ENCODE measurements around the gene CCNT2. TPM values are rescaled to one million over a fixed set of nuclear protein-coding genes. Genes with fewer than 3 reads are reported as not detected.

CCNT2 gene
- polyA plus RNA-seq, 1 donor (not counting 4 experiments of a cell fraction or from before 2014, with no cell fraction given) = 20.9 TPM

DNA sequence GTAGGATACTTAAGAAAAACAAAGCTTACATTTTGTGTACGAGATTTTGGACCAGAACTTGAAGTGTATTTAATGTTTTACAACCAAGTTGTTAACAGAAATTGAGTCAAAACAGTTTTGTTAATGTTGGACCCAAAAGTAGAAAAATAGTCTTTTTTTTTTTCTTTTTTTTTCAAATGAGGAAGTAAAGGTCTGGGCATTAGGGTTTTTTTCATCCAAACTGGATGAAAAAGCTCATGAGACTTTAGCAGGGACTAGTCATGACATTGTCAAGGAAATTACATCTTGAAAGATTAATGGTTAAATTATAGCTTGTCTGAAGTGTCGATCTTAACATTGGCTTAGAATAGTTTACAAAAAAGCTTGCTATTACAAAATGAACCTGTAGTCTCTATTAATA lies 32.3 kb downstream of the CCNT2 start:
- dilution Hi-C loops (cut with MboI; ENCODE audit: extremely low pct_ligation_motif_present, low sequenced_read_pairs) = no loop called here
- H3K9me3 ChIP-seq (ENCODE audit: control insufficient read depth, low read depth, low read length) = no peaks in the 10 kb centered on the region
- H3K9ac ChIP-seq (ENCODE audit: control insufficient read depth, extremely low read depth, insufficient read depth, low read length) = no peak overlapping the region
- no peaks in the 10 kb centered on the region for H3K4me1 ChIP-seq (ENCODE audit: control insufficient read depth, extremely low read depth, insufficient read depth, low read length)
- no peak for FAIRE-seq
- H3K9me1 ChIP-seq (ENCODE audit: control insufficient read depth, extremely low read depth, insufficient read depth, low read length) = no peaks in the 10 kb centered on the region
- no peaks in the 10 kb centered on the region for H3K27me3 ChIP-seq (ENCODE audit: control insufficient read depth, extremely low read depth, insufficient read depth, low read length)
- peaks cover 5% of the 10 kb centered on the region for H3K79me2 ChIP-seq (ENCODE audit: control insufficient read depth, insufficient read depth, low read length)
- no peak overlapping the region for H3K4me2 ChIP-seq (ENCODE audit: control insufficient read depth, extremely low read depth, insufficient read depth, low read depth, low read length)
- H2AFZ ChIP-seq (ENCODE audit: control insufficient read depth, low read length) = no peak overlapping the region
- no peak overlapping the region for H3K27ac ChIP-seq (ENCODE audit: control insufficient read depth, insufficient read depth, low read length)
- no peak overlapping the region for H3K4me3 ChIP-seq (ENCODE audit: control insufficient read depth in 2 of 3, extremely low read depth in 1 of 3, insufficient read depth in 2 of 3, low read depth in 1 of 3, low read length in 3 of 3)
- TF ChIP-seq EZH2 (IDR thresholded peaks at IDR 0.05; ENCODE audit: low read length) = no peak
- TF ChIP-seq, protein P1, sequence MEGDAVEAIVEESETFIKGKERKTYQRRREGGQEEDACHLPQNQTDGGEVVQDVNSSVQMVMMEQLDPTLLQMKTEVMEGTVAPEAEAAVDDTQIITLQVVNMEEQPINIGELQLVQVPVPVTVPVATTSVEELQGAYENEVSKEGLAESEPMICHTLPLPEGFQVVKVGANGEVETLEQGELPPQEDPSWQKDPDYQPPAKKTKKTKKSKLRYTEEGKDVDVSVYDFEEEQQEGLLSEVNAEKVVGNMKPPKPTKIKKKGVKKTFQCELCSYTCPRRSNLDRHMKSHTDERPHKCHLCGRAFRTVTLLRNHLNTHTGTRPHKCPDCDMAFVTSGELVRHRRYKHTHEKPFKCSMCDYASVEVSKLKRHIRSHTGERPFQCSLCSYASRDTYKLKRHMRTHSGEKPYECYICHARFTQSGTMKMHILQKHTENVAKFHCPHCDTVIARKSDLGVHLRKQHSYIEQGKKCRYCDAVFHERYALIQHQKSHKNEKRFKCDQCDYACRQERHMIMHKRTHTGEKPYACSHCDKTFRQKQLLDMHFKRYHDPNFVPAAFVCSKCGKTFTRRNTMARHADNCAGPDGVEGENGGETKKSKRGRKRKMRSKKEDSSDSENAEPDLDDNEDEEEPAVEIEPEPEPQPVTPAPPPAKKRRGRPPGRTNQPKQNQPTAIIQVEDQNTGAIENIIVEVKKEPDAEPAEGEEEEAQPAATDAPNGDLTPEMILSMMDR (optimal IDR thresholded peaks at IDR 0.05 in 1 of 3, IDR thresholded peaks at IDR 0.05 in 1 of 3, conservative IDR thresholded peaks at IDR 0.05 in 1 of 3; ENCODE audit: extremely low read depth in 1 of 3, insufficient read depth in 2 of 3, low read length in 3 of 3) = no peak
- peaks cover 11 to 24% of the 10 kb centered on the region in 2 experiments for H3K36me3 ChIP-seq (ENCODE audit: control insufficient read depth in 2 of 2, extremely low read depth in 1 of 2, insufficient read depth in 2 of 2, low read length in 2 of 2)
- no peaks in the 10 kb centered on the region for H4K20me1 ChIP-seq (ENCODE audit: control insufficient read depth, extremely low read depth, insufficient read depth, low read length)
- no peak for DNase-seq (ENCODE audit: low read depth, low spot score)

DNA sequence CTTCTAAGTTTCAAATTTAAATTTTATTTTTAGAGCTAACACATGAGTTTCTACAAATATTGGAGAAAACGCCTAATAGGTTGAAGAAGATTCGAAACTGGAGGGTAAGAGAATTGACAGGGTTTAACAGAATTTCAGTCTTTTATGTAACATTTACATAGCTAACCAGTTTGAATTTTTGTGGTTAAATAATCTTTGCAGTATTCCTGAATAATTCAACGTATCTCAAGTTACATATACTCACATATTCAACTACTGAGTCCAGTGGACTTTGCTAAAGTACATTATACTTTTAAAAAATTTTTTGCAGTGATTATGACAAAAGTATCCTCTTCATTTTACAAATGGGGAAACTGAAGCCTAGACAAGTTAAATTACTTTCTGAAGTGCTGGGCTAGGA lies 34.0 kb downstream of the CCNT2 start:
- Histone ChIP-seq H3K9me3 (ENCODE audit: control insufficient read depth, low read depth, low read length) (no peaks in the 10 kb centered on the region), H3K9me1 (ENCODE audit: control insufficient read depth, extremely low read depth, insufficient read depth, low read length) (no peaks in the 10 kb centered on the region), H3K4me1 (ENCODE audit: control insufficient read depth, extremely low read depth, insufficient read depth, low read length) (no peaks in the 10 kb centered on the region), H3K79me2 (ENCODE audit: control insufficient read depth, insufficient read depth, low read length) (peaks cover 2% of the 10 kb centered on the region), H3K36me3 (ENCODE audit: control insufficient read depth in 2 of 2, extremely low read depth in 1 of 2, insufficient read depth in 2 of 2, low read length in 2 of 2) (peaks cover 11 to 23% of the 10 kb centered on the region in 2 experiments), H3K9ac (ENCODE audit: control insufficient read depth, extremely low read depth, insufficient read depth, low read length) (no peak overlapping the region), H3K27ac (ENCODE audit: control insufficient read depth, insufficient read depth, low read length) (no peak overlapping the region), H2AFZ (ENCODE audit: control insufficient read depth, low read length) (no peak overlapping the region), H3K27me3 (ENCODE audit: control insufficient read depth, extremely low read depth, insufficient read depth, low read length) (no peaks in the 10 kb centered on the region), H3K4me2 (ENCODE audit: control insufficient read depth, extremely low read depth, insufficient read depth, low read depth, low read length) (no peak overlapping the region), H3K4me3 (ENCODE audit: control insufficient read depth in 2 of 3, extremely low read depth in 1 of 3, insufficient read depth in 2 of 3, low read depth in 1 of 3, low read length in 3 of 3) (no peak overlapping the region), H4K20me1 (ENCODE audit: control insufficient read depth, extremely low read depth, insufficient read depth, low read length) (no peaks in the 10 kb centered on the region)
- no peak for TF ChIP-seq EZH2 (IDR thresholded peaks at IDR 0.05; ENCODE audit: low read length)
- TF ChIP-seq, protein P1 (optimal IDR thresholded peaks at IDR 0.05 in 1 of 3, IDR thresholded peaks at IDR 0.05 in 1 of 3, conservative IDR thresholded peaks at IDR 0.05 in 1 of 3; ENCODE audit: extremely low read depth in 1 of 3, insufficient read depth in 2 of 3, low read length in 3 of 3) = no peak
- FAIRE-seq = no peak
- no peak for DNase-seq (ENCODE audit: low read depth, low spot score)
- dilution Hi-C loops (cut with MboI; ENCODE audit: extremely low pct_ligation_motif_present, low sequenced_read_pairs) = no loop called here

All from keratinocyte (primary cell).